Nucleus accumbens (tissue), 56 donors: ENCODE data around the gene ZNHIT1.

Experiments
- DNase-seq, 56 donors: peaks; one replicate each; lab custom pipeline; 2025; lab: John Stamatoyannopoulos, UW

Gene ZNHIT1

GRCh38 chr7:101271021-101271420, 53.1 kb downstream of the ZNHIT1 start:
- DNase-seq, result no peak

- DNase-seq, result no peak
Observed at GRCh38 chr7:101273206-101273605, 55.2 kb downstream of the ZNHIT1 start.
